HepG2 (cell line): ENCODE measurements around the gene MPZ. TPM values are rescaled to one million over a fixed set of nuclear protein-coding genes. Genes with fewer than 3 reads are reported as not detected.

Experiments
- ATAC-seq: fragments of 200-7000 bp; cut with Tn5 transposase; 3 replicates; pipeline ENCODE4 v1.9.1; 2020; ENCODE audit warnings: mild to moderate bottlenecking, moderate library complexity
- BruUV-seq: library from RNA; stranded (reverse); fragments of 400-500 nt; replicated peaks from 2 replicates; lab custom pipeline; 2021; lab: Mats Ljungman, UMichigan
- CTCF ChIA-PET: fragments of 300-600 bp; formaldehyde crosslinking; extraction: SDS; loops from one replicate; lab custom pipeline; 2021; ENCODE audit warnings: low total read pairs, inconsistent platforms, low intra/inter-chr PET ratio; lab: Yijun Ruan, JAX
- POLR2A ChIA-PET: fragments of 350-600 bp; sonication (Branson Sonifier 250); formaldehyde crosslinking; loops from one replicate; lab custom pipeline; 2020; ENCODE audit warnings: antibody characterized with exemption, inconsistent platforms; lab: Yijun Ruan, JAX
- DNase-seq: peaks from one replicate; pipeline ENCODE4 v3.0.0-alpha.2; 2015; ENCODE audit warnings: low spot score
- FAIRE-seq: peaks from 3 replicates; lab custom pipeline; 2011; peaks lifted over from hg19 to GRCh38; lab: Jason Lieb, UNC
- H2AFZ ChIP-seq: one replicate; pipeline ENCODE4 v1.6.1; 2011; ENCODE audit warnings: low read length, inconsistent platforms
- H3K27ac ChIP-seq: fragments of 300-600 bp; 3 replicates; pipeline ENCODE4 v1.8.0; 2011; ENCODE audit warnings: mixed run types, mild to moderate bottlenecking, mixed read lengths, low read length, inconsistent platforms; ENCODE audit not compliant: insufficient read depth; ENCODE audit errors: extremely low read length
- H3K27me3 ChIP-seq, 2 experiments: fragments of 200-600 bp in 1 of 2; 2 replicates in 1 of 2; 3 replicates in 1 of 2; pipeline versions ENCODE4 v1.6.0 to v1.8.0; 2011; ENCODE audit warnings: low read length in 2 of 2, mild to moderate bottlenecking in 2 of 2, moderate library complexity in 2 of 2, inconsistent platforms in 1 of 2; ENCODE audit not compliant: insufficient read depth in 2 of 2, control insufficient read depth in 1 of 2
- H3K36me3 ChIP-seq, 2 experiments: fragments of 200-600 bp in 1 of 2; replicated peaks in 1 of 2; 2 replicates in 1 of 2; 3 replicates in 1 of 2; pipeline versions ENCODE4 v1.5.1 to v1.8.0; 2011; ENCODE audit warnings: low read length in 2 of 2, inconsistent platforms in 1 of 2; ENCODE audit not compliant: insufficient read depth in 2 of 2, control insufficient read depth in 1 of 2
- H3K4me1 ChIP-seq: 2 replicates; pipeline ENCODE4 v1.5.1; 2012; ENCODE audit warnings: low read length, inconsistent platforms; ENCODE audit not compliant: insufficient read depth
- H3K4me2 ChIP-seq: 2 replicates; pipeline ENCODE4 v1.6.0; 2011; ENCODE audit warnings: low read depth, low read length, inconsistent platforms
- H3K4me3 ChIP-seq, 3 experiments: fragments of 200-600 bp in 1 of 3; sonication (generic), shearing (Covaris generic) in 1 of 3; replicated peaks in 1 of 3; 2 replicates each; pipeline ENCODE4 v1.5.1; 2011 to 2016; ENCODE audit warnings: low read length in 3 of 3, inconsistent platforms in 2 of 3, low read depth in 2 of 3, mild to moderate bottlenecking in 2 of 3, control low read depth in 1 of 3, mixed read lengths in 1 of 3; ENCODE audit not compliant: insufficient read depth in 1 of 3
- H3K79me2 ChIP-seq: one replicate; pipeline ENCODE4 v1.6.1; 2011; ENCODE audit warnings: low read length, inconsistent platforms; ENCODE audit not compliant: insufficient read depth
- H3K9ac ChIP-seq: 2 replicates; pipeline ENCODE4 v1.6.0; 2011; ENCODE audit warnings: mild to moderate bottlenecking, low read depth, low read length, inconsistent platforms; ENCODE audit not compliant: insufficient read depth
- H3K9me3 ChIP-seq: 2 replicates; pipeline ENCODE4 v1.5.1; 2012; ENCODE audit warnings: mild to moderate bottlenecking, low read length
- H4K20me1 ChIP-seq: 2 replicates; pipeline ENCODE4 v1.6.0; 2011; ENCODE audit warnings: inconsistent platforms, mild to moderate bottlenecking, low read length, moderate library complexity; ENCODE audit not compliant: insufficient read depth
- CEBPB ChIP-seq: IDR thresholded peaks from 2 replicates; pipeline ENCODE4 v1.6.1; 2011; ENCODE audit warnings: low read depth, low read length, improper control_type of control experiment, borderline replicate concordance
- HMG20A ChIP-seq: IDR thresholded peaks from 2 replicates; pipeline ENCODE4 v1.6.1; 2016; ENCODE audit warnings: borderline replicate concordance
- LCORL ChIP-seq, 2 experiments: fragments of 450-650 bp in 1 of 2; sonication (generic) in 1 of 2; formaldehyde crosslinking in 1 of 2; IDR thresholded peaks; 2 replicates each; pipeline versions ENCODE4 v1.5.0 to v1.6.1; 2017 to 2020; ENCODE audit warnings: antibody characterized with exemption in 1 of 2, missing genetic modification reagents in 1 of 2
- MATR3 ChIP-seq: sonication (generic); formaldehyde crosslinking; IDR thresholded peaks from 2 replicates; pipeline ENCODE4 v1.4.0; 2020; ENCODE audit warnings: missing genetic modification reagents
- MED1 ChIP-seq: sonication (generic); formaldehyde crosslinking; IDR thresholded peaks from 2 replicates; pipeline ENCODE4 v1.4.0; 2020; ENCODE audit warnings: missing genetic modification reagents
- NFAT5 ChIP-seq: sonication (generic); formaldehyde crosslinking; IDR thresholded peaks from 2 replicates; pipeline ENCODE4 v1.4.0; 2020; ENCODE audit warnings: missing genetic modification reagents
- SOX5 ChIP-seq: IDR thresholded peaks from 2 replicates; pipeline ENCODE4 v1.6.1; 2016; ENCODE audit warnings: borderline replicate concordance
- ZNF510 ChIP-seq: sonication (generic); formaldehyde crosslinking; IDR thresholded peaks from 2 replicates; pipeline ENCODE4 v1.4.0; 2020; ENCODE audit warnings: low read depth, mild to moderate bottlenecking, missing genetic modification reagents
- ZNF589 ChIP-seq: sonication (generic); formaldehyde crosslinking; conservative IDR thresholded peaks from 2 replicates; pipeline ENCODE4 v1.8.0; 2022; ENCODE audit warnings: mild to moderate bottlenecking, moderate library complexity, missing genetic modification reagents
- ZNF598 ChIP-seq: sonication (generic); formaldehyde crosslinking; IDR thresholded peaks from 2 replicates; pipeline ENCODE4 v1.5.1; 2020; ENCODE audit warnings: mild to moderate bottlenecking, missing genetic modification reagents, borderline replicate concordance
- ZNF790 ChIP-seq: sonication (generic); formaldehyde crosslinking; IDR thresholded peaks from 2 replicates; pipeline ENCODE4 v1.8.0; 2022; ENCODE audit warnings: missing genetic modification reagents, mild to moderate bottlenecking, borderline replicate concordance
- WGBS: methylation state at CpG from one replicate; pipeline ENCODE4 v1.1.6; 2017; ENCODE audit warnings: low lambda C conversion rate; 5-methylcytosine and 5-hydroxymethylcytosine counted together
- in situ Hi-C: cut with HindIII; loops from 2 replicates; pipeline ENCODE4 v1.10.0; 2017; ENCODE audit warnings: low pct_unique_long_range_greater_than_20kb; ENCODE audit not compliant: extremely low pct_ligation_motif_present
- intact Hi-C: fragments of 100-400 bp; cut with micrococcal nuclease; formaldehyde crosslinking; loops from one replicate; pipeline ENCODE4 v1.10.0; 2022; ENCODE audit not compliant: unreplicated experiment
- polyA plus RNA-seq, 8 experiments: library from polyadenylated mRNA; depleted of rRNA in 3 of 8; stranded (reverse) in 7 of 8; unstranded in 1 of 8; fragments of >200 nt; fragmentation: Illumina TruSeq in 4 of 8; extraction: Trizol in 4 of 8; gene quantifications; 2 replicates each; pipeline versions ENCODE4 v1.2.1 to v1.2.3, GENCODE V29; 2011 to 2016; ENCODE audit warnings: low read depth in 4 of 8, missing spikeins in 1 of 8, mixed read lengths in 1 of 8; ENCODE audit not compliant: insufficient read depth in 1 of 8
- total RNA-seq, 5 experiments: library from RNA; depleted of rRNA; stranded (reverse); fragments of >200 nt; fragmentation: Illumina TruSeq; extraction: Trizol; gene quantifications; 2 replicates each; pipeline ENCODE4 v1.2.3, GENCODE V29; 2016; ENCODE audit warnings: low read depth in 1 of 5

Gene MPZ
- total and polyA plus RNA-seq, 2 of the 13 experiments (the other 11 are each of a cell fraction or from before 2014, with no cell fraction given), result 18.3 to 24.6 TPM

GRCh38 chr1:161333166-161333565 lies 23.4 kb upstream of the MPZ start:
- CTCF ChIA-PET, result no interaction called here
- Histone ChIP-seq H4K20me1 (no peaks in the 10 kb centered on the region), H3K36me3 (peaks cover 8 to 67% of the 10 kb centered on the region in 2 experiments; a peak in 4 of 5 replicates), H2AFZ (no peak overlapping the region), H3K4me3 (no peak overlapping the region), H3K9me3 (no peaks in the 10 kb centered on the region), H3K9ac (no peak overlapping the region), H3K4me2 (no peak overlapping the region), H3K4me1 (no peaks in the 10 kb centered on the region), H3K79me2 (no peaks in the 10 kb centered on the region), H3K27ac (no peak overlapping the region), H3K27me3 (no peaks in the 10 kb centered on the region)
- no peak for FAIRE-seq
- BruUV-seq, result no TSS peak
- WGBS, result 96% methylated on average over 9 of the region's 9 CpGs
- DNase-seq, result no peak
- in situ Hi-C loops, result no loop called here
- intact Hi-C loops, result no loop called here
- POLR2A ChIA-PET, result interaction anchor here (2.1 kb wide), 1 partner anchor 19 kb away, joined by 9 read pairs; the partner anchor contains the start of gene SDHC
- no peak for ATAC-seq
- TF ChIP-seq CEBPB (peak; percentile 10; the same call in 1 of the 2 replicates), MATR3 (CRISPR knock-in tag) (no peak)

GRCh38 chr1:161330346-161330745 lies 20.6 kb upstream of the MPZ start:
- POLR2A ChIA-PET, result no interaction called here
- Histone ChIP-seq H3K36me3 (peaks cover 13 to 61% of the 10 kb centered on the region in 2 experiments; a peak in 4 of 5 replicates), H3K4me3 (no peak overlapping the region), H2AFZ (no peak overlapping the region), H3K4me1 (no peaks in the 10 kb centered on the region), H3K9ac (no peak overlapping the region), H3K27ac (no peak overlapping the region), H3K79me2 (no peaks in the 10 kb centered on the region), H3K27me3 (no peaks in the 10 kb centered on the region), H4K20me1 (no peaks in the 10 kb centered on the region), H3K9me3 (no peaks in the 10 kb centered on the region), H3K4me2 (no peak overlapping the region)
- in situ Hi-C loops, result no loop called here
- ATAC-seq (no peak), FAIRE-seq (no peak), DNase-seq (no peak)
- TSS peak; percentile 23 for BruUV-seq
- intact Hi-C loops, result no loop called here
- CTCF ChIA-PET, result no interaction called here
- WGBS, result 100% methylated on average over 4 of the region's 4 CpGs
- TF ChIP-seq ZNF790 (CRISPR knock-in tag) (no peak), SOX5 (CRISPR knock-in tag) (no peak), MED1 (no peak), ZNF510 (no peak), ZNF589 (CRISPR knock-in tag) (no peak), LCORL (IDR thresholded peaks at IDR 0.05) (no peak), LCORL (CRISPR knock-in tag; IDR thresholded peaks at IDR 0.05) (no peak), NFAT5 (CRISPR knock-in tag) (no peak), ZNF598 (no peak), HMG20A (no peak)
